Fibroblast of skin of scalp (primary cell): ENCODE measurements around the gene AKR1C2.
"Not testable (repeated sequence)": the region's sequence is repeated elsewhere in the genome, so short reads cannot be mapped to it uniquely, and the experiment has no call there.

Source experiments
- DNase-seq: peaks from one replicate; pipeline ENCODE4 v3.0.0-alpha.2; 2013

Gene AKR1C2

GRCh38 chr10:5023177-5023805, 19.6 kb upstream of the AKR1C2 start:
- DNase-seq = no peak

DNA sequence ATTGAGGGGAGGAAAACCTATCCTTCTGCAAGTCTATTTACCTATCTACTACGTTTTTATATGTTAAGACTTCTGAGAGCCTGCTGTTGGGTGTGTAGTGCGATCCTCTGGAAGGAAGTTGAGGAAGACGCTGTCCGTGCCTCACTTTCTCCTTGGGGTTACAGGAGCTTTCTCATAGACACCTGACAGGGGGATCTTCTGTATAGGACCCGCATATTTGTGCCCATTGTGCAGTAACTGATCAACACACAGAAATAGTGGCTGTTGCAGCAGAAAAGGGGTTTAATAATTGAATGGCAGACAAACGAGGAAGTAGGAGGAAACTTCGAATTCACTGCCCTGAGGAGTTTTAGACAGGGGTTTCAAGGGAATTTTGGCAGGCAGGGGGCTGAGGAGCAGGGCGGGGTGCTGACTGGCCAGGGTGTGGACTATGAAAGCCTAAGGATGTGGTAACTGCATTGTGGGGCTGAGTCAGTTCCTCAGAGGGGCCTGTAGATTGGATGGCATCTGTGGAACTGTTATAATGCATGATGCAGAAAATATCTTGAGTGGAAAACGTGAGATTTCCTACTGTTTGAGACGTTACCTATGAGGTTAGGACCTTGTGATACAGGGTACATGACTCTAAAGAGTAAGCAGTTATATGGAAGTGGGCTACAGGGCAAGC, 18.1 kb upstream of the AKR1C2 start:
- DNase-seq = not testable (repeated sequence)

GRCh38 chr10:5019770-5020612, 16.3 kb upstream of the AKR1C2 start:
- DNase-seq = not testable (repeated sequence)

DNA sequence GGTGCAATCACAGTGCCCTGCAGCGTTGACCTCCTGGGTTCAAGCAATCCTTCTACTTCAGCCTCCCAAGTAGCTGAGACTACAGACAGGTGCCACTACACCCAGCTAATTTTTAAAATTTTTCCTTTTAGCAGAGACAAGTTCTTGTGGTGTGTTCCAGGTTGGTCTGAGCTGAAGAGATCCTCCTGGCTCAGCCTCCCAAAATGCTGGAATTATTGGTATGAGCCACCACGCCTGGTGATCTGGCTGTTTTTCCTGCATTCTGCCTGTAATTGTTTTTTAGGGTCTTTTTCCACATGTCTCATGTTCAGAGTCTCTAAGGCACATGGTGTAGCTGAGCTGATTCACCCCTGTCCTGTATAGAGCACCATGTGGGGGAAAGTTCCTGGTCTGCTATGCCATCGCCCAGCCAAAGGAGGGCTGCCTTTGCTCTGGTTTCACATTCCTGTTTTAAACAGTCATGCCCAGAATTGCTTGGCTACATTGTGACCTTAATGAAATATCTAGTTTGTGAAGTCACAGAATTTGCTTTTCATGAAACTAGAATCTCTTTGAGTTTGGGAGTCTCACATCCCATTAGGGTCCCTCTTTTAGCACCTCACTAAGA, 15.1 kb upstream of the AKR1C2 start:
- DNase-seq = peak; percentile 56

- DNase-seq = no peak
Observed at GRCh38 chr10:5018134-5018533, 14.5 kb upstream of the AKR1C2 start.

DNA sequence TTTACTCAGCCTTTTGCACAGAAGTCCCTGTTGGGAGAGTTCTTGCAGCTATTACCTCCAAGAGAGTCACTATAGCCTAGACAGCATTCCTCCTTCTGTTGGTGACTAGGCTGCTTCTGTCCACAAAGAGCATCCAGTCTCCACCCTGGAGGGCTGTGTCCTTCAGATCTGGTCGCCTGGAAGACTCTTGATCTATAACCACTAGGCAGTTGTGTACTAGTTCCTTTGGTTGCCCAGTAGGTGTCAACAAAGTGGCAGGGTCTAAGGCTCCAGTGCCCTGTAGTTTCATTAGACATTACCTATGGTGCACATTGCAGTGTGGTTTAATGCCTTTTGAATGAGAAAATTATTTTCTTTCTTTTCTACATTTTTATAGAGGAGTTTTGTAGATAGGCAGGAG, 11.3 kb upstream of the AKR1C2 start:
- DNase-seq = no peak

DNA sequence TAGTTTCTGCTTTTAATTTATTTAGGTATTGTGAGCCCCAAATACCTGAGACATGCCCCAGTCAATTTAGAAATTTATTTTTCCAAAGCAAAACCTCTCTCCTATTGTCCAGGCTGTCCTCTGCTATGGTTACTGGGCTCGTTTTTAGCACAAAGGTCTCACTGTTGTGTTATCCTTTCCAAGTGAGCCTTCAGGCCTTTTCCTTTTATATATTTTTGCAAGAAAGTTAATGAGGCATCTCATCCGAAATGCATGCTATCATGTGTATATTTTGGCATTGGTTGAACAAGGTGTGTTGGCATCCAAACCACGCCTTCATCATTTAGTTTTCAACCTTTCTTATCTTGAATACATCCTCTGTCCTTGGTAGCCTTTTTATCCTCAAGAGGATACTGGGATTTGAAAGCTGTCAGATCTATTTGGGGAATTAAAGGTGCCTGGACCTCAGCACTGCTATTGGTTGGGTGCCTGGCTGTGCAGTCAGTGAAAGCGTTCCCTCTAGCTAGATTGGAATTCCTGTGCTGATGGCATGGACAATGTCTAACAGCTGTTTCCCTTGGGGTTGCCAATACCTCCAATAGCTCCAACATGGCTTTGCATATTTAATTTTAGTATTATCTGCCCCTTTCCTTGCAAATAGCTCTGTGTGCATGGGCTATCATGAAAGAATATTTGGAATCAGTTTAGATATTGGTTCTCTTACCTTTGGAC, 10.7 kb upstream of the AKR1C2 start:
- not testable (repeated sequence) for DNase-seq

- no peak for DNase-seq
Observed at GRCh38 chr10:5013385-5013784, 9.7 kb upstream of the AKR1C2 start.

- no peak for DNase-seq
Observed at GRCh38 chr10:5012595-5012994, 8.9 kb upstream of the AKR1C2 start.

- DNase-seq = not testable (repeated sequence)
Observed at GRCh38 chr10:5011392-5011791, 7.7 kb upstream of the AKR1C2 start.

DNA sequence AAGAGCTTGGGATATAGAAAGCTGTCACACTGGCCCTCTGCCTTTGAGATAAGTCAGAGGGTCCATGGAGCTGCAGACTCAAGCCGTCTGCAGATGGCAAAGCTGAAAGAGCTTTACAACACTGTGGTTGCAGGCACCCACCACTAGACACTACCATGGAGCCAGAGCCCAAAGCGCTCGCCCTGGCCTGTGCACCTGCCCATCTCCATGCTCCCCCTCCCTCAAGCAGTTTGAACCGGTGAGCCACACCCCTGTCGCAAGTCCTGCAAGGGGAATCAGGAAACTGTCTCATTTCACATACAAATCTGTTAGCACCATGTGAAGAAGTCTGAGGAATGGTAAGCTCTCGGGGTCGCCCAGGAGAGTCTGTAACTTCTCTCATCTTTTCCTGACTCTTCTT, 6.4 kb upstream of the AKR1C2 start:
- DNase-seq = not testable (repeated sequence)

- not testable (repeated sequence) for DNase-seq
Observed at GRCh38 chr10:5008857-5009548, 5.3 kb upstream of the AKR1C2 start.

- DNase-seq = not testable (repeated sequence)
Observed at GRCh38 chr10:5004501-5004900, 844 bp upstream of the AKR1C2 start.

- DNase-seq = not testable (repeated sequence)
Observed at GRCh38 chr10:5004030-5004385, 351 bp upstream of the AKR1C2 start.

GRCh38 chr10:5002013-5002727, 1.5 kb downstream of the AKR1C2 start:
- no peak for DNase-seq

GRCh38 chr10:4998671-4999070, 5.0 kb downstream of the AKR1C2 start:
- DNase-seq = no peak

DNA sequence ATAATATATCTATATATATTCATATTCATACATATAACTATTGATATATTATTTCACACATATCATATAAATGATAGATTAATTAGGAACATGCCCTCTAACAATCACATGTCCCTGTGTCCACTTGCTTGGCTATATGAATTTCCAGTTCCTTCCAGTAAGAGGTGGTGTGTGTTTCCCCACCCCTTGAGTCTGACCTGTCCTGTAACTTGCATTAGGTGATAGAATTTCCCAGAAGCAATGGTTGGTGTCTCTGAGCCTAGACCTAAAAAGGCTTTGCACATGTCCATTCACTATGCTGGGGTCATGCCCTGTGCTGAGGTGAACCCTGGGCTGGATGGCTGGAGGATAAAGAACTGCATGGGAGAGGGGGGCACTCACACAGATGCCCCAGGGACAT, 9.4 kb downstream of the AKR1C2 start:
- DNase-seq = not testable (repeated sequence)

DNA sequence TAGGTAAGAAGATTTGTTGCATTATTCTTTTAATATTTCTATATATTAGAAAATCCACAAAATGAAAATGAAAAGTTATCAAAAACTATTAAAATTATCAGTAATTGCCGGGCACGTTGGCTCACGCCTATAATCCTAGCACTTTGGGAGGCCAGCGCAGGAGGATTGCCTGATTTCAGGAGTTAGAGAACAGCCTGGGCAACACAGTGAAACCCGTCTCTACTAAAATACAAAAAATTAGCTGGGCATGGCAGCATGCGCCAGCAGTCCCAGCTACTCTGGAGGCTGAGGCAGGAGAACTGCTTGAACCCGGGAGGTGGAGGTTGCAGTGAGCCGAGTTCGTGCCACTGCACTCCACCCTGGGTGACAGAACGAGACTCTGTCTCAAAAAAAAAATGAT, 11.1 kb downstream of the AKR1C2 start:
- not testable (repeated sequence) for DNase-seq

DNA sequence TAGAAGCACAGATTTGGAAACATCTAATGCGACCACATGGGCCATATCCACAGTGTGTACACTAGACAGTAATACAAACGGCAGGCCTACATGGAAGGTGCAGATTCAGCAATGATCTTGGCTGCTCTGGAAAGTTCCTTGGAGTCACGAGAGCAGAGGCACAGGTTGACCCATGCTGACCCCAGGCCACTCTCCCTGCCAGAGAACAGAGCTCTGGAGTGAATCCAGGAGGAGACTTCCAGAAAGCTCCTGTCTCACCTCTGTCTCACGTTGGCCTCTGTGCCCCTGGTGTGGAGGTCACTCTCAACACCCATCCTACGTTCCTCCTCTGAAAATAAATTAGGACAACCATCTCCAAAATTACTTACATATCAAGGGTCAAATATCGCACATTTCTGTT, 12.2 kb downstream of the AKR1C2 start:
- DNase-seq = not testable (repeated sequence)

DNA sequence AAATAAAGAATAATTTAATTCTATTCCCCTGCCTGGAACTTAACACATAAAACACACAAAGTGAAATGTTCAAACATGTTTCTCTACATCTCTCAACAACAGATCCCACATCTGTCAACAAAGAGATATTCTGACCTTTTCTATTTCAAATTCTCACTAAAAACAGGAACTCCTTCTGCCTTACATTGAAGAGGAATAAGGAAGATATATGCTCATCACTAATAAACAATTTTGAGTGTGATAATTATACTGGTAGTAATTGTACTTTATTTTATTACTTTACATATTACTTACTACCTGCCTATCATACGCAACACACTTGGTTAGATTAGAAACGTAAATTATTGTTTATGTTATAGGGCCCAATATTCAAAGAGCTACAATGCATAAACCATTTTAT, 13.4 kb downstream of the AKR1C2 start:
- DNase-seq = no peak

GRCh38 chr10:4988000-4988641, 15.5 kb downstream of the AKR1C2 start:
- DNase-seq = not testable (repeated sequence)
